Right lobe of liver (tissue), 6 donors: Measurements from ENCODE around the gene SGCA. TPM values are rescaled to one million over a fixed set of nuclear protein-coding genes. Genes with fewer than 3 reads are reported as not detected.

ENCODE experiments used
- ATAC-seq, 4 donors: fragments of 200-7000 bp; cut with Tn5 transposase; one replicate each; pipeline ENCODE4 v1.9.1; 2020; ENCODE audit warnings: mild to moderate bottlenecking in 4 of 4, moderate library complexity in 4 of 4
- DNase-seq, 3 donors: peaks; one replicate each; pipeline ENCODE4 v3.0.0-alpha.2; 2020
- H3K27ac ChIP-seq, 3 donors: fragments of 200-600 bp; one replicate each; pipeline ENCODE4 v1.8.0; 2022
- H3K27me3 ChIP-seq, 2 donors: fragments of 200-600 bp; one replicate each; pipeline ENCODE4 v1.8.0; 2022
- H3K36me3 ChIP-seq, 4 donors: fragments of 200-600 bp; sonication (generic) in 1 of 4; one replicate each; pipeline versions ENCODE4 v1.5.1 to v1.8.0; 2017 to 2022; ENCODE audit warnings: control low read depth in 1 of 4
- H3K4me1 ChIP-seq, 4 donors: fragments of 200-600 bp; sonication (generic) in 1 of 4; one replicate each; pipeline versions ENCODE4 v1.5.1 to v1.8.0; 2017 to 2022; ENCODE audit warnings: control low read depth in 1 of 4
- H3K4me3 ChIP-seq, 3 donors: fragments of 200-600 bp; one replicate each; pipeline ENCODE4 v1.8.0; 2022
- H3K9me3 ChIP-seq, 4 donors: fragments of 200-600 bp; sonication (generic) in 1 of 4; one replicate each; pipeline versions ENCODE4 v1.5.1 to v1.8.0; 2017 to 2022; ENCODE audit warnings: control low read depth in 1 of 4
- CTCF ChIP-seq, 4 donors: fragments of 200-600 bp in 3 of 4; fragments of 450-650 bp in 1 of 4; IDR thresholded peaks; one replicate each; pipeline versions ENCODE4 v1.5.1 to v1.8.0; 2016 to 2022; ENCODE audit warnings: antibody characterized with exemption in 4 of 4, mild to moderate bottlenecking in 2 of 4
- POLR2A ChIP-seq: fragments of 450-650 bp; IDR thresholded peaks from one replicate; pipeline ENCODE4 v1.6.1; 2017; ENCODE audit warnings: antibody characterized with exemption, mild to moderate bottlenecking
- WGBS: methylation state at CpG from one replicate; pipeline ENCODE4 v1.1.6; 2018; ENCODE audit warnings: low coverage, low lambda C conversion rate; ENCODE audit not compliant: insufficient coverage; ENCODE audit errors: missing lambda C conversion rate; 5-methylcytosine and 5-hydroxymethylcytosine counted together
- intact Hi-C, 2 donors: fragments of 100-400 bp; cut with DNase I; formaldehyde crosslinking; loops; one replicate each; pipeline versions ENCODE4 v1.11.2 to v1.14.1; 2022
- total RNA-seq, 6 experiments: library from RNA; depleted of rRNA in 2 of 6; stranded (reverse); fragments of >200 nt in 2 of 6; fragmentation: NEBNext Ultra II Directional in 3 of 6; extraction: Animal tissue kit (Norgen Biotek cat#: 25700) in 3 of 6; gene quantifications; one replicate each; pipeline versions ENCODE4 v1.1.0 to v1.2.4, GENCODE V29; 2016 to 2023
- donor health status: DM: no; HTN: yes; CAD: no.
- donor health status: DM: no; HTN: no; CAD: no.
- donor health status: DM: no; HTN: no; CAD: no.
- donor health status: DM: no; HTN: yes; CAD: no.
- donor health status: DM: no; HTN: yes; CAD: no.

SGCA gene
- total RNA-seq, 6 experiments from 2014 or later: 0.48 to 2.8 (median 1.6) TPM

- Histone ChIP-seq H3K9me3 (no peaks in the 10 kb centered on the region), H3K36me3 (no peaks in the 10 kb centered on the region), H3K4me1 (peaks cover 0 to 13% (median 0%) of the 10 kb centered on the region in 4 donors), H3K27ac (no peak overlapping the region), H3K4me3 (no peak overlapping the region), H3K27me3 (no peaks in the 10 kb centered on the region)
- intact Hi-C loops: no loop called here
- TF ChIP-seq POLR2A (no peak), CTCF (IDR thresholded peaks at IDR 0.05) (no peak)
- 71% methylated on average over 5 of the region's 7 CpGs for WGBS
- DNase-seq (no peak), ATAC-seq (no peak)
These were observed 45.1 kb upstream of the SGCA start for GRCh38 chr17:50120475-50121253.

- Histone ChIP-seq H3K36me3 (no peaks in the 10 kb centered on the region), H3K4me1 (no peaks in the 10 kb centered on the region), H3K9me3 (no peaks in the 10 kb centered on the region), H3K4me3 (no peak overlapping the region), H3K27ac (peak overlapping the region in 1 of 3 donors; percentile 24), H3K27me3 (no peaks in the 10 kb centered on the region)
- DNase-seq (no peak), ATAC-seq (no peak)
- 60% methylated on average over 3 of the region's 3 CpGs for WGBS
- TF ChIP-seq CTCF (IDR thresholded peaks at IDR 0.05) (no peak), POLR2A (no peak)
- intact Hi-C loops: no loop called here
These were observed 42.9 kb upstream of the SGCA start for GRCh38 chr17:50122945-50123344.

- no peaks in the 10 kb centered on the region for H3K9me3 ChIP-seq
- TF ChIP-seq POLR2A: no peak
- TF ChIP-seq CTCF (IDR thresholded peaks at IDR 0.05): no peak
- H3K4me3 ChIP-seq: no peak overlapping the region
- peak overlapping the region in 1 of 3 donors; percentile 24 for H3K27ac ChIP-seq
- no peaks in the 10 kb centered on the region for H3K4me1 ChIP-seq
- H3K27me3 ChIP-seq: peaks cover 0 to under 1% of the 10 kb centered on the region in 2 donors
- WGBS: 41% methylated on average over 8 of the region's 12 CpGs
- intact Hi-C loops: no loop called here
- H3K36me3 ChIP-seq: no peaks in the 10 kb centered on the region
- DNase-seq (no peak), ATAC-seq (peak; percentile 12 to 33 (median 26))
These were observed 42.0 kb upstream of the SGCA start for GRCh38 chr17:50123649-50124349.

GRCh38 chr17:50125420-50125997, 40.3 kb upstream of the SGCA start:
- H3K4me1 ChIP-seq: no peaks in the 10 kb centered on the region
- no peak for ATAC-seq
- H3K9me3 ChIP-seq: no peaks in the 10 kb centered on the region

More at GRCh38 chr17:50125420-50125997, 40.3 kb upstream of the SGCA start:
- WGBS: 92% methylated on average over 4 of the region's 4 CpGs
- no peak overlapping the region for H3K27ac ChIP-seq
- DNase-seq: no peak
- intact Hi-C loops: no loop called here
- peaks cover 0 to 6% of the 10 kb centered on the region in 2 donors for H3K27me3 ChIP-seq
- TF ChIP-seq CTCF (IDR thresholded peaks at IDR 0.05) (no peak), POLR2A (no peak)
- H3K36me3 ChIP-seq: no peaks in the 10 kb centered on the region
- H3K4me3 ChIP-seq: no peak overlapping the region
